WERI-Rb-1 (cell line): ENCODE results near the gene OTOL1.

ENCODE experiments used
- DNase-seq: peaks from one replicate; pipeline ENCODE4 v3.0.0-alpha.2; 2020
- H3K27ac ChIP-seq: fragments of 250-450 bp; sonication (Bioruptor Pico); 2 replicates; pipeline ENCODE4 v1.5.1; 2020; ENCODE audit warnings: mild to moderate bottlenecking, moderate library complexity
- H3K27me3 ChIP-seq: fragments of 250-450 bp; sonication (Bioruptor Pico); 2 replicates; pipeline ENCODE4 v1.5.1; 2021; ENCODE audit warnings: mild to moderate bottlenecking, low read depth, moderate library complexity; ENCODE audit not compliant: insufficient read depth, severe bottlenecking
- H3K36me3 ChIP-seq: fragments of 250-450 bp; sonication (Bioruptor Pico); 2 replicates; pipeline ENCODE4 v1.5.1; 2020; ENCODE audit warnings: mild to moderate bottlenecking, moderate library complexity
- H3K4me3 ChIP-seq: 2 replicates; pipeline ENCODE4 v1.5.1; 2011; ENCODE audit warnings: low read depth, mild to moderate bottlenecking, control low read depth, low read length
- H3K9me3 ChIP-seq: fragments of 250-450 bp; sonication (Bioruptor Pico); 2 replicates; pipeline ENCODE4 v1.5.1; 2021; ENCODE audit warnings: mild to moderate bottlenecking, moderate library complexity; ENCODE audit not compliant: severe bottlenecking
- CTCF ChIP-seq: IDR thresholded peaks from 2 replicates; pipeline ENCODE4 v1.5.1; 2011; ENCODE audit warnings: low read depth, mild to moderate bottlenecking, control low read depth, inconsistent platforms, low read length

OTOL1 gene

DNA sequence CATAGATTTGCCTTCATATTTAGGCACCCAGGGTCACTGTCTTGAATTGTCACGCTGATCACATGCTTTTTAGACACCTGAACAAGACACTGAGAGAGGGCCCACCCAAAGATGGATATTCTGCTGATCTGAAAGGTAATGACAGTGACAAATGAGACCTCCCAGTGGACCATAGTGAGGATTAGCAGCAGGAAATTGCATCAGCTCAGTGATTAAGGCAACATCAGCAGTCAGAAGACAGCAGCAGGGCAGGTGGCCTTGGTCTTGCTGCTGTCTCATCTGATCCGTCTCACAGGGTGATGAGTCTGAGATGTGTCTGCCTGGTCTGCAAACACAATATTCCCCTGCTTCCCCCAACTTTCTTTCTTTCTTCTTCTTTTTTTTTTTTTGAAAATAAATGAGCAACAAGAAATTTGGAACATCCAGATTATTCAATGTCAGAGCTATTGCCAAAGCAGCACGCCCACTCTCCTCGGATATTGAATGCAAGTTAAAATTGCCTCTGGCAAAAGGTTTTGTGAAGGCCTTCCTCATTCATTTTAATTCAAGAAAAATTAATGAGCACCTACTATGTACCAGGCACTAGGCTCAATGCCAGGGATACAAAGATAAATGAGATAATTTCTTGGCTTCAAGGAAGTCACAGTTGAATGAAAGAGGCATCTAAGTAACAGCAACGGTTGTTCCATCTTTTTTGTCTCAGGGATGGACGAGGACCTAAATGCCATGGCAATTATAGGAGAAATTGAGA lies 14.1 kb downstream of the OTOL1 start:
- H3K27ac ChIP-seq: no peak overlapping the region
- no peak overlapping the region for H3K4me3 ChIP-seq
- peak; percentile 47 for DNase-seq
- no peaks in the 10 kb centered on the region for H3K36me3 ChIP-seq
- no peak for TF ChIP-seq CTCF
- H3K9me3 ChIP-seq: no peaks in the 10 kb centered on the region
- H3K27me3 ChIP-seq: no peaks in the 10 kb centered on the region

DNA sequence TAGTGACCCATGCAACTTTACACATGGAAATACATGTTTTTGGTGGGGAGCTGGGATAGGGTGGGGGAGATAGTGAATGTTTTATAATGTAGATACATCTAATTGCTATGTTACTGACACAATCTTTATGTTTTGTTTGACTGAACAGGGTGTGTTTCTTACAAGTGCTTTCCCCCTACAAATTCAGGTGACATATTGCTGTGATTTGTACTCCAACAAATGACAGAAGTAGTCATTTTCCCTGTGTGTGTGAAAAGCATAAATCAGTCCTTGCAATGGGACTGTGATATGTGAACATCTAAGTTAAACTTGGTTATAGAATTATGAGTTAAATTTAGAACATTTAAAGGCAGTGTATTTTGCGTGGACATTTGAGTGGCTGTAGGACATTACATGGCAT lies 27.3 kb downstream of the OTOL1 start:
- Histone ChIP-seq H3K27ac (no peak overlapping the region), H3K27me3 (no peaks in the 10 kb centered on the region), H3K4me3 (no peak overlapping the region), H3K9me3 (no peaks in the 10 kb centered on the region), H3K36me3 (no peaks in the 10 kb centered on the region)
- TF ChIP-seq CTCF: no peak
- no peak for DNase-seq

GRCh38 chr3:161531930-161532329 lies 35.3 kb downstream of the OTOL1 start:
- Histone ChIP-seq H3K36me3 (no peaks in the 10 kb centered on the region), H3K27ac (no peak overlapping the region), H3K4me3 (no peak overlapping the region), H3K9me3 (no peaks in the 10 kb centered on the region), H3K27me3 (no peaks in the 10 kb centered on the region)
- DNase-seq: no peak
- TF ChIP-seq CTCF: no peak

DNA sequence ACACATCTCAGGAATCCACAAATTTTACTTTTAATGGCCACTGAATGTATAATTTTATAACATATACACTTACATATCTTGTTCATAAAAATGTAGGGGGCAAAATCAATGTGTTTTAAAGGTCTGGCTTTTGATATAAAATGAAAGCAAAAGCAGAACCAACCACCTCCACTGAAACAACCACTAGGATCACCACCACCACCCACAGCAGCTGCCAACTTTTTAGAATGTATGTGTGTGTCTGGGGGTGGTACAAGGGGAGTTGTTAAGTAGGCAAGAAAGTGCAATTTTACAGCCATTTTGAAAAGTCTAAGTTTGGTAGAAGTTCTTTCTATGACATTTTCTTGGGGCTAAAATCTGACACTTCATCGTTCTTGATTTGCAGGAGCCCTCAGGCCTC lies 44.0 kb downstream of the OTOL1 start:
- no peak overlapping the region for H3K27ac ChIP-seq
- no peak overlapping the region for H3K4me3 ChIP-seq
- no peaks in the 10 kb centered on the region for H3K27me3 ChIP-seq
- no peaks in the 10 kb centered on the region for H3K9me3 ChIP-seq
- H3K36me3 ChIP-seq: no peaks in the 10 kb centered on the region
- no peak for TF ChIP-seq CTCF
- DNase-seq: no peak

- no peak for TF ChIP-seq CTCF
- no peaks in the 10 kb centered on the region for H3K36me3 ChIP-seq
- H3K4me3 ChIP-seq: no peak overlapping the region
- H3K27ac ChIP-seq: no peak overlapping the region
- H3K9me3 ChIP-seq: no peaks in the 10 kb centered on the region
- H3K27me3 ChIP-seq: no peaks in the 10 kb centered on the region
- DNase-seq: no peak
These were observed 49.2 kb downstream of the OTOL1 start for GRCh38 chr3:161545824-161546223.

DNA sequence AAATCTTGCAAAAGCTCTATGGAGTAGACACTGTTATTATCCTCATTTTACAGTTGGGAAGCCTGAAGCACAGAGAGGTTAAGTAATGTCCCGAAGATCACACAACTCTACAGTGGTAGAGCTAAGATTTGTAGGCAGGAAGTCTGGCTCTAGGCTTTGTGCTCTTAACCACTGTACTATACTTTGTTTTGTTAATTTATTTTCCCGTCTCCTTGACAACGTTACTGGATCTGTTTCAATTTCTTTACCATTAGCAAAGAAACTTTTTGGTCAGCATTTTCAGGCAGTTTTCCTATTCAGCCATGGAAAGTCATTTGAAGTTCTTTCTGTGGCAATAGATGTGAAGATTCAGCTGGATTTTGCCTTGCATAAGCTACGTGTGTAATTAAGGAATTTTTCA lies 51.7 kb downstream of the OTOL1 start:
- Histone ChIP-seq H3K27ac (no peak overlapping the region), H3K27me3 (no peaks in the 10 kb centered on the region), H3K36me3 (no peaks in the 10 kb centered on the region), H3K4me3 (no peak overlapping the region), H3K9me3 (no peaks in the 10 kb centered on the region)
- DNase-seq: no peak
- no peak for TF ChIP-seq CTCF
